Psoas muscle (tissue), 8 donors: ENCODE measurements around the gene GLCCI1. TPM values are rescaled to one million over a fixed set of nuclear protein-coding genes. Genes with fewer than 3 reads are reported as not detected.

ENCODE experiments used
- ATAC-seq, 4 donors: fragments of 200-7000 bp; cut with Tn5 transposase; one replicate each; pipeline ENCODE4 v1.9.1; 2020; ENCODE audit warnings: moderate library complexity in 3 of 4, mild to moderate bottlenecking in 2 of 4
- DNase-seq, 2 donors: peaks; one replicate each; pipeline ENCODE4 v3.0.0-alpha.2; 2020
- H3K27ac ChIP-seq: fragments of 200-600 bp; one replicate; pipeline ENCODE4 v1.8.0; 2022
- H3K27me3 ChIP-seq, 3 donors: fragments of 200-600 bp in 1 of 3; one replicate each; pipeline versions ENCODE4 v1.6.1 to v1.8.0; 2013 to 2022; ENCODE audit warnings: low read length in 2 of 3, mild to moderate bottlenecking in 2 of 3, moderate library complexity in 1 of 3; ENCODE audit not compliant: insufficient read depth in 3 of 3
- H3K36me3 ChIP-seq, 2 donors: fragments of 200-600 bp in 1 of 2; one replicate each; pipeline versions ENCODE4 v1.6.1 to v1.8.0; 2013 to 2022; ENCODE audit warnings: low read depth in 1 of 2, mild to moderate bottlenecking in 1 of 2, moderate library complexity in 1 of 2; ENCODE audit not compliant: insufficient read depth in 1 of 2
- H3K4me1 ChIP-seq: fragments of 200-600 bp; one replicate; pipeline ENCODE4 v1.8.0; 2022
- H3K4me3 ChIP-seq: fragments of 200-600 bp; one replicate; pipeline ENCODE4 v1.8.0; 2022; ENCODE audit warnings: mild to moderate bottlenecking
- H3K9me3 ChIP-seq: fragments of 200-600 bp; one replicate; pipeline ENCODE4 v1.8.0; 2022
- CTCF ChIP-seq: fragments of 200-600 bp; IDR thresholded peaks from one replicate; pipeline ENCODE4 v1.8.0; 2022; ENCODE audit warnings: antibody characterized with exemption
- WGBS, 3 donors: extraction: QIAGEN DNeasy Blood & Tissue Kit; methylation state at CpG; one replicate each; pipeline versions ENCODE4 v1.1.6 to v1.1.7; 2013; 5-methylcytosine and 5-hydroxymethylcytosine counted together
- intact Hi-C, 2 donors: fragments of 100-400 bp; cut with DNase I; formaldehyde crosslinking; loops; one replicate each; pipeline versions ENCODE4 v1.11.0 to v1.14.2; 2022
- polyA plus RNA-seq, 3 donors: library from polyadenylated mRNA; stranded (reverse); fragments of 200-250 nt; gene quantifications; one replicate each; pipeline ENCODE4 v1.2.3, GENCODE V29; 2013
- total RNA-seq, 4 donors: library from RNA; stranded (reverse); fragmentation: NEBNext Ultra II Directional in 2 of 4; extraction: Animal tissue kit (Norgen Biotek cat#: 25700) in 2 of 4; gene quantifications; one replicate each; pipeline versions ENCODE4 v1.2.1 to v1.2.4, GENCODE V29; 2021 to 2023
- donor health status: healthy with polysubstance abuse.
- donor health status: DM: no; HTN: no; CAD: no; lungs with moderate emphysema.
- donor health status: Bipolar disorder and iron deficiency.
- donor health status: healthy.
- donor health status: DM: yes; HTN: yes; CAD: no.
- donor health status: DM: no; HTN: no; CAD: no.
- donor health status: DM: no; HTN: no; CAD: no.
- donor health status: DM: yes; HTN: yes; CAD: no.

GLCCI1 gene
- total and polyA plus RNA-seq, 7 donors = 0.57 to 8.0 (median 3.1) TPM

- Histone ChIP-seq H3K36me3 (no peaks in the 10 kb centered on the region), H3K27ac (no peak overlapping the region), H3K4me1 (no peaks in the 10 kb centered on the region), H3K4me3 (no peak overlapping the region), H3K9me3 (no peaks in the 10 kb centered on the region), H3K27me3 (no peaks in the 10 kb centered on the region)
- intact Hi-C loops = no loop called here
- ATAC-seq (no peak), DNase-seq (no peak)
- WGBS, 3 donors = 59 to 63% (median 61%) methylated on average over 3 of the region's 3 CpGs
- no peak for TF ChIP-seq CTCF
These were observed 144.6 kb downstream of the GLCCI1 start for GRCh38 chr7:8113184-8113583.

GRCh38 chr7:8114175-8114574, 145.6 kb downstream of the GLCCI1 start:
- Histone ChIP-seq H3K9me3 (no peaks in the 10 kb centered on the region), H3K27ac (no peak overlapping the region), H3K27me3 (no peaks in the 10 kb centered on the region), H3K4me3 (no peak overlapping the region), H3K4me1 (no peaks in the 10 kb centered on the region), H3K36me3 (no peaks in the 10 kb centered on the region)
- no peak for DNase-seq
- 91 to 93% (median 93%) methylated on average over 4 of the region's 4 CpGs for WGBS, 3 donors
- no peak for ATAC-seq
- intact Hi-C loops = no loop called here
- no peak for TF ChIP-seq CTCF

GRCh38 chr7:8115547-8116402, 147.2 kb downstream of the GLCCI1 start:
- Histone ChIP-seq H3K27me3 (no peaks in the 10 kb centered on the region), H3K27ac (no peak overlapping the region), H3K9me3 (no peaks in the 10 kb centered on the region), H3K36me3 (no peaks in the 10 kb centered on the region), H3K4me1 (no peaks in the 10 kb centered on the region), H3K4me3 (no peak overlapping the region)
- DNase-seq = no peak
- no peak for TF ChIP-seq CTCF
- WGBS, 3 donors = 69 to 73% (median 70%) methylated on average over 3 of the region's 3 CpGs
- intact Hi-C loops = no loop called here
- no peak for ATAC-seq

GRCh38 chr7:8117195-8117594, 148.6 kb downstream of the GLCCI1 start:
- no peak overlapping the region for H3K27ac ChIP-seq
- no peaks in the 10 kb centered on the region for H3K27me3 ChIP-seq
- DNase-seq (no peak), ATAC-seq (no peak)
- no peak for TF ChIP-seq CTCF
- H3K9me3 ChIP-seq = no peaks in the 10 kb centered on the region
- intact Hi-C loops = no loop called here
- no peak overlapping the region for H3K4me3 ChIP-seq
- H3K4me1 ChIP-seq = no peaks in the 10 kb centered on the region
- WGBS, 3 donors = 77 to 82% (median 78%) methylated on average over 2 of the region's 2 CpGs
- no peaks in the 10 kb centered on the region for H3K36me3 ChIP-seq

- no peak overlapping the region for H3K4me3 ChIP-seq
- ATAC-seq (no peak), DNase-seq (no peak)
- intact Hi-C loops = no loop called here
- H3K4me1 ChIP-seq = no peaks in the 10 kb centered on the region
- H3K9me3 ChIP-seq = no peaks in the 10 kb centered on the region
- WGBS, 3 donors = 53 to 62% (median 56%) methylated on average over 8 of the region's 8 CpGs
- H3K27ac ChIP-seq = no peak overlapping the region
- no peaks in the 10 kb centered on the region for H3K27me3 ChIP-seq
- TF ChIP-seq CTCF = no peak
- H3K36me3 ChIP-seq = no peaks in the 10 kb centered on the region
These were observed 150.7 kb downstream of the GLCCI1 start for GRCh38 chr7:8119262-8119661.
